Brain microvascular endothelial cell (primary cell): ENCODE data around the gene NSD2.

ENCODE experiments used
- DNase-seq: peaks from one replicate; pipeline ENCODE4 v3.0.0-alpha.2; 2020
- H3K27ac ChIP-seq: fragments of 250-450 bp; sonication (Bioruptor Pico); 2 replicates; pipeline ENCODE4 v1.5.1; 2020; ENCODE audit warnings: mild to moderate bottlenecking, moderate library complexity
- H3K27me3 ChIP-seq: fragments of 250-450 bp; sonication (Bioruptor Pico); replicated peaks from 2 replicates; pipeline ENCODE4 v1.5.1; 2020; ENCODE audit warnings: mild to moderate bottlenecking
- H3K36me3 ChIP-seq: fragments of 250-450 bp; sonication (Bioruptor Pico); replicated peaks from 2 replicates; pipeline ENCODE4 v1.5.1; 2020; ENCODE audit warnings: mild to moderate bottlenecking
- H3K4me3 ChIP-seq: 2 replicates; pipeline ENCODE4 v1.5.1; 2011; ENCODE audit warnings: low read depth, mild to moderate bottlenecking, control low read depth, low read length, moderate library complexity
- CTCF ChIP-seq: IDR thresholded peaks from 2 replicates; pipeline ENCODE4 v1.5.1; 2011; ENCODE audit warnings: low read depth, mild to moderate bottlenecking, moderate library complexity, low read length, control low read depth, inconsistent platforms; ENCODE audit errors: missing control alignments
- in situ Hi-C: cut with HindIII; loops from 2 replicates; pipeline ENCODE4 v1.10.0; 2017; ENCODE audit warnings: low sequenced_read_pairs, low pct_ligation_motif_present

The NSD2 gene

GRCh38 chr4:1985780-1986577 lies 114.8 kb downstream of the NSD2 start:
- in situ Hi-C loops = no loop called here
- peaks cover 52% of the 10 kb centered on the region for H3K36me3 ChIP-seq
- H3K27me3 ChIP-seq = no peaks in the 10 kb centered on the region
- no peak for TF ChIP-seq CTCF
- no peak overlapping the region for H3K27ac ChIP-seq
- H3K4me3 ChIP-seq = no peak overlapping the region
- DNase-seq = no peak

DNA sequence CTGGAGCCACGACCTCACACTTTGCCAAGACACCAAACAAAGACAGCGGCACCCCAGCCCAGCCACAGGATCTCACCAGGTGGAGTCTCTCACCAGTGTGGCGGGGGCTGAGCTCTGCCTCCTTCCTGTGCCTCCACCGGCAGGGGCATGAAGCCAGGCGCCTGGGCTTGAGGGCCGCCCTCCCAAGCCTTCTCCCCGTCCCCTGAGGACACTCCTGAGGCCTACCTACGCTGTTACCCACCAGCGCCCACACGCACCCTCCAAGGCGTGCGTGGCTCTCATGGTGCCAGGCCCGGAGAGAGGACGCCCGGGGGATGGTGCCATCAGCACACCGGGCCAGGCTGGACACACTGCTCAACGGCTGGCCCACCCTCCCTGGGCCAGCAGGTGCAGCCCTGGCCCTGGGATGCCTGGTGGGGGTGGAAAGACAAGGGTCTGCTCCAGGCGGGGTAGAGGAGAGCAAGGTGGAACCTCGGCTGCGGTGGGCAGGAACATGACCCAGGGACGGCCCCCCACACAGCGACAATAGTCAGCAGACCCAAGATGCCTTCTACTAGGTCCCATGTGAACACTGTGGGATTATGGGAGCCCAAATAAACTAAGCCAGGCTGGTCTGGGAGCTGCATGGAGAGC lies 115.5 kb downstream of the NSD2 start:
- Histone ChIP-seq H3K27ac (no peak overlapping the region), H3K27me3 (no peaks in the 10 kb centered on the region), H3K4me3 (no peak overlapping the region), H3K36me3 (peaks cover 48% of the 10 kb centered on the region)
- no peak for DNase-seq
- in situ Hi-C loops = no loop called here
- TF ChIP-seq CTCF = no peak

DNA sequence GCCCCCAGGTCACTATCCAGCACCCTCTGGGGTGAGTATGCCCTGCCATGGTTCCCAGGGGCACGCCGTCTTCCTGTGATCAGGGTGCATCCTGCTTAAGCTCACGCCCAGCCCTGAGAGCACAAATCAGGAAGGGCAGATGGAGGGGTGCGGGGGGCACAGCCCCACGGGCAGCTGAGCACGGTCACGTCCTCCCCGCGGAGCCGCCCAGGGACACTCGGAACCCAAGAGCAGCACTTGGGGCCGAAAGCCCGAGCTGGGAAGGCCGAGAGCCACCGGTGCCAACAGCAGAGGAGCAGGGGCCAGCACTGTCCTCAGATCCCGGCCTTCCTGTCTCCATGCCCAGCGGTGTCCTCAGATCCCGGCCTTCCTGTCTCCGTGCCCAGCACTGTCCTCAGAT lies 116.1 kb downstream of the NSD2 start:
- Histone ChIP-seq H3K27ac (no peak overlapping the region), H3K27me3 (no peaks in the 10 kb centered on the region), H3K36me3 (peaks cover 48% of the 10 kb centered on the region), H3K4me3 (no peak overlapping the region)
- TF ChIP-seq CTCF = no peak
- in situ Hi-C loops = no loop called here
- DNase-seq = no peak

- no peak overlapping the region for H3K27ac ChIP-seq
- in situ Hi-C loops = no loop called here
- H3K36me3 ChIP-seq = peaks cover 43% of the 10 kb centered on the region
- no peak for TF ChIP-seq CTCF
- no peak overlapping the region for H3K4me3 ChIP-seq
- DNase-seq = no peak
- H3K27me3 ChIP-seq = no peaks in the 10 kb centered on the region
Observed at GRCh38 chr4:1987721-1988326, 116.6 kb downstream of the NSD2 start.

GRCh38 chr4:1988327-1988724 lies 117.1 kb downstream of the NSD2 start:
- TF ChIP-seq CTCF = no peak
- DNase-seq = no peak
- H3K27me3 ChIP-seq = no peaks in the 10 kb centered on the region
- peaks cover 38% of the 10 kb centered on the region for H3K36me3 ChIP-seq
- no peak overlapping the region for H3K4me3 ChIP-seq
- no peak overlapping the region for H3K27ac ChIP-seq
- in situ Hi-C loops = no loop called here
